Measurements from ENCODE around the gene LRP1B.

DNA sequence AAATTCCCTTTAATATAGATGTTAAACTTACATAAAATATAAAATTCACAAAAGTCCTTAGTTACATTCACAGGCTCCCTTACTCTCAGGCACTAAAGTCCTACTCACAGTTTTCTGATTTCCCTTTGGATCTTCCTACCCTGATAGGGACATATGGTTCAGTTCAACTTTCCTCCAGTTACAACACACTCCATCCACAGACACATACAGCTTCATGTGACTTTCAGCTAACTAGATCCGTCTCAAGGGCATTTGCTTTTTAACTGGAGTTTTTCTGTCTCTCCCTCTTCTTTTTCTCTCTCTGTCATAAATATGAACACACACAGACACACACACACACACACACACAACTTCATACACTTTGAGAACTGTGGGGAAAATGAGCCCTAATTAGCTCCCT lies 419.2 kb downstream of the LRP1B start:
- TF ChIP-seq GABPA (IDR thresholded peaks at IDR 0.05 in 1 of 2, conservative IDR thresholded peaks at IDR 0.05 in 1 of 2) (no peak), JUND (IDR thresholded peaks at IDR 0.05) (peak in 1 of 2 donors; percentile 29), EGR1 (IDR thresholded peaks at IDR 0.05; ENCODE audit: low read depth in 2 of 2) (no peak), TAF1 (conservative IDR thresholded peaks at IDR 0.05) (no peak)
- TF ChIP-seq, protein P1, sequence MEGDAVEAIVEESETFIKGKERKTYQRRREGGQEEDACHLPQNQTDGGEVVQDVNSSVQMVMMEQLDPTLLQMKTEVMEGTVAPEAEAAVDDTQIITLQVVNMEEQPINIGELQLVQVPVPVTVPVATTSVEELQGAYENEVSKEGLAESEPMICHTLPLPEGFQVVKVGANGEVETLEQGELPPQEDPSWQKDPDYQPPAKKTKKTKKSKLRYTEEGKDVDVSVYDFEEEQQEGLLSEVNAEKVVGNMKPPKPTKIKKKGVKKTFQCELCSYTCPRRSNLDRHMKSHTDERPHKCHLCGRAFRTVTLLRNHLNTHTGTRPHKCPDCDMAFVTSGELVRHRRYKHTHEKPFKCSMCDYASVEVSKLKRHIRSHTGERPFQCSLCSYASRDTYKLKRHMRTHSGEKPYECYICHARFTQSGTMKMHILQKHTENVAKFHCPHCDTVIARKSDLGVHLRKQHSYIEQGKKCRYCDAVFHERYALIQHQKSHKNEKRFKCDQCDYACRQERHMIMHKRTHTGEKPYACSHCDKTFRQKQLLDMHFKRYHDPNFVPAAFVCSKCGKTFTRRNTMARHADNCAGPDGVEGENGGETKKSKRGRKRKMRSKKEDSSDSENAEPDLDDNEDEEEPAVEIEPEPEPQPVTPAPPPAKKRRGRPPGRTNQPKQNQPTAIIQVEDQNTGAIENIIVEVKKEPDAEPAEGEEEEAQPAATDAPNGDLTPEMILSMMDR (IDR thresholded peaks at IDR 0.05; ENCODE audit: low read depth, low read length, missing input control) = no peak
- TF ChIP-seq, protein P2, sequence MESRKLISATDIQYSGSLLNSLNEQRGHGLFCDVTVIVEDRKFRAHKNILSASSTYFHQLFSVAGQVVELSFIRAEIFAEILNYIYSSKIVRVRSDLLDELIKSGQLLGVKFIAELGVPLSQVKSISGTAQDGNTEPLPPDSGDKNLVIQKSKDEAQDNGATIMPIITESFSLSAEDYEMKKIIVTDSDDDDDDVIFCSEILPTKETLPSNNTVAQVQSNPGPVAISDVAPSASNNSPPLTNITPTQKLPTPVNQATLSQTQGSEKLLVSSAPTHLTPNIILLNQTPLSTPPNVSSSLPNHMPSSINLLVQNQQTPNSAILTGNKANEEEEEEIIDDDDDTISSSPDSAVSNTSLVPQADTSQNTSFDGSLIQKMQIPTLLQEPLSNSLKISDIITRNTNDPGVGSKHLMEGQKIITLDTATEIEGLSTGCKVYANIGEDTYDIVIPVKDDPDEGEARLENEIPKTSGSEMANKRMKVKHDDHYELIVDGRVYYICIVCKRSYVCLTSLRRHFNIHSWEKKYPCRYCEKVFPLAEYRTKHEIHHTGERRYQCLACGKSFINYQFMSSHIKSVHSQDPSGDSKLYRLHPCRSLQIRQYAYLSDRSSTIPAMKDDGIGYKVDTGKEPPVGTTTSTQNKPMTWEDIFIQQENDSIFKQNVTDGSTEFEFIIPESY (IDR thresholded peaks at IDR 0.05) = peak; percentile 40
- TF ChIP-seq, protein P3, sequence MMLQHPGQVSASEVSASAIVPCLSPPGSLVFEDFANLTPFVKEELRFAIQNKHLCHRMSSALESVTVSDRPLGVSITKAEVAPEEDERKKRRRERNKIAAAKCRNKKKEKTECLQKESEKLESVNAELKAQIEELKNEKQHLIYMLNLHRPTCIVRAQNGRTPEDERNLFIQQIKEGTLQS (IDR thresholded peaks at IDR 0.05) = no peak
- TF ChIP-seq, protein P4, sequence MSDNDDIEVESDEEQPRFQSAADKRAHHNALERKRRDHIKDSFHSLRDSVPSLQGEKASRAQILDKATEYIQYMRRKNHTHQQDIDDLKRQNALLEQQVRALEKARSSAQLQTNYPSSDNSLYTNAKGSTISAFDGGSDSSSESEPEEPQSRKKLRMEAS (IDR thresholded peaks at IDR 0.05) = no peak
